Renal pelvis (tissue), 3 donors: Measurements from ENCODE around the gene CHCHD10. TPM values are rescaled to one million over a fixed set of nuclear protein-coding genes. Genes with fewer than 3 reads are reported as not detected.

Source experiments
- polyA plus RNA-seq, 3 donors: library from polyadenylated mRNA; unstranded; fragments of 120-200 nt; gene quantifications; one replicate each; pipeline ENCODE4 v1.2.1, GENCODE V29; 2013; ENCODE audit not compliant: insufficient read length in 3 of 3

The CHCHD10 gene
- polyA plus RNA-seq, 3 donors = 81.4 to 103 (median 91.5) TPM

Other genes with a start within 250 kb of the CHCHD10 start
- 1 to 10 TPM in 1 of 3 donors, under 1 TPM in 2; 0.61 to 1.4 (median 0.62) TPM for gene IGLL1, start 187.7 kb downstream of the CHCHD10 start, polyA plus RNA-seq
- gene DRICH1, start 135.7 kb downstream of the CHCHD10 start, polyA plus RNA-seq = 1 to 10 TPM; 2.3 to 4.8 (median 2.5) TPM
- gene RGL4, start 77.0 kb downstream of the CHCHD10 start, polyA plus RNA-seq = 1 to 10 TPM; 2.5 to 5.7 (median 3.9) TPM
- 1 to 10 TPM; 6.1 to 8.6 (median 7.7) TPM for gene ZNF70, start 16.9 kb downstream of the CHCHD10 start, polyA plus RNA-seq
- 1 to 10 TPM in 2 of 3 donors, under 1 TPM in 1; 0.89 to 1.3 (median 1.1) TPM for gene VPREB3, start 13.5 kb downstream of the CHCHD10 start, polyA plus RNA-seq
- gene C22orf15, start 5.0 kb downstream of the CHCHD10 start, polyA plus RNA-seq = 1 to 10 TPM; 2.2 to 3.7 (median 2.9) TPM
- gene MMP11, start 4.9 kb upstream of the CHCHD10 start, polyA plus RNA-seq = 10 to 100 TPM; 15.3 to 21.9 (median 20.0) TPM
- gene SMARCB1, start 19.0 kb upstream of the CHCHD10 start, polyA plus RNA-seq = 100 to 1,000 TPM; 171 to 218 (median 181) TPM
- 1 to 10 TPM; 4.9 to 6.4 (median 6.3) TPM for gene DERL3, start 71.0 kb upstream of the CHCHD10 start, polyA plus RNA-seq
- 10 to 100 TPM; 22.8 to 68.3 (median 61.5) TPM for gene SLC2A11, start 89.9 kb upstream of the CHCHD10 start, polyA plus RNA-seq
- 100 to 1,000 TPM; 248 to 398 (median 342) TPM for gene MIF, start 126.4 kb upstream of the CHCHD10 start, polyA plus RNA-seq
- 10 to 100 TPM; 13.7 to 19.4 (median 14.8) TPM for gene GSTT2B, start 193.2 kb upstream of the CHCHD10 start, polyA plus RNA-seq
- gene DDTL, start 198.9 kb upstream of the CHCHD10 start, polyA plus RNA-seq = 10 to 100 TPM in 2 of 3 donors, 1 to 10 TPM in 1; 6.4 to 13.1 (median 10.8) TPM
- 10 to 100 TPM; 73.9 to 90.9 (median 90.2) TPM for gene DDT, start 206.5 kb upstream of the CHCHD10 start, polyA plus RNA-seq
- 1 to 10 TPM; 1.0 to 1.9 (median 1.3) TPM for gene GSTT2, start 212.2 kb upstream of the CHCHD10 start, polyA plus RNA-seq
- not detected for gene GSTT4, start 237.5 kb upstream of the CHCHD10 start, polyA plus RNA-seq
- 10 to 100 TPM; 55.6 to 66.7 (median 63.5) TPM for gene CABIN1, start 243.3 kb upstream of the CHCHD10 start, polyA plus RNA-seq